Fibroblast of lung (primary cell): Measurements from ENCODE around the gene MIEF1. TPM values are rescaled to one million over a fixed set of nuclear protein-coding genes. Genes with fewer than 3 reads are reported as not detected.

Experiments used
- DNase-seq, 2 donors: peaks; one replicate each; pipeline versions ENCODE4 v3.0.0 to v3.0.0-alpha.2; 2010; ENCODE audit warnings: low read depth in 2 of 2
- H2AFZ ChIP-seq: 2 replicates; pipeline ENCODE4 v1.5.1; 2012; ENCODE audit warnings: low read length, control low read depth, inconsistent platforms
- H3K27ac ChIP-seq: 2 replicates; pipeline ENCODE4 v1.5.1; 2011; ENCODE audit warnings: low read length, control low read depth; ENCODE audit not compliant: insufficient read depth
- H3K27me3 ChIP-seq: 2 replicates; pipeline ENCODE4 v1.5.1; 2011; ENCODE audit warnings: mild to moderate bottlenecking, low read length; ENCODE audit not compliant: control insufficient read depth, insufficient read depth
- H3K36me3 ChIP-seq: 2 replicates; pipeline ENCODE4 v1.5.1; 2011; ENCODE audit warnings: low read length; ENCODE audit not compliant: control insufficient read depth, insufficient read depth
- H3K4me1 ChIP-seq: 2 replicates; pipeline ENCODE4 v1.5.1; 2011; ENCODE audit warnings: low read length; ENCODE audit not compliant: control insufficient read depth, insufficient read depth; ENCODE audit errors: extremely low read depth
- H3K4me2 ChIP-seq: 2 replicates; pipeline ENCODE4 v1.5.1; 2011; ENCODE audit warnings: low read length, control low read depth; ENCODE audit not compliant: insufficient read depth; ENCODE audit errors: extremely low read depth
- H3K4me3 ChIP-seq, 4 experiments: fragments of 200-600 bp in 1 of 4; sonication (generic) in 1 of 4; replicated peaks in 1 of 4; 2 replicates each; pipeline ENCODE4 v1.5.1; 2011 to 2016; ENCODE audit warnings: low read length in 4 of 4, low read depth in 3 of 4, mild to moderate bottlenecking in 3 of 4, control low read depth in 2 of 4, inconsistent platforms in 1 of 4, mixed read lengths in 1 of 4; ENCODE audit not compliant: insufficient read depth in 1 of 4; ENCODE audit errors: control extremely low read depth in 1 of 4
- H3K79me2 ChIP-seq: 2 replicates; pipeline ENCODE4 v1.5.1; 2012; ENCODE audit warnings: mild to moderate bottlenecking, low read length, inconsistent platforms; ENCODE audit not compliant: control insufficient read depth, insufficient read depth
- H3K9ac ChIP-seq: 2 replicates; pipeline ENCODE4 v1.5.1; 2011; ENCODE audit warnings: mild to moderate bottlenecking, low read length, control low read depth; ENCODE audit not compliant: insufficient read depth
- H3K9me3 ChIP-seq: 2 replicates; pipeline ENCODE4 v1.5.1; 2012; ENCODE audit warnings: low read depth, low read length; ENCODE audit not compliant: control insufficient read depth, insufficient read depth
- H4K20me1 ChIP-seq: 2 replicates; pipeline ENCODE4 v1.5.1; 2011; ENCODE audit warnings: low read length; ENCODE audit not compliant: control insufficient read depth, insufficient read depth; ENCODE audit errors: extremely low read depth
- EZH2 ChIP-seq: IDR thresholded peaks from 2 replicates; pipeline ENCODE4 v1.5.1; 2012; ENCODE audit warnings: low read length, control low read depth, mild to moderate bottlenecking; ENCODE audit errors: missing control alignments
- polyA plus RNA-seq, 2 donors: library from polyadenylated mRNA; depleted of rRNA in 1 of 2; stranded (reverse) in 1 of 2; unstranded in 1 of 2; fragments of >200 nt; gene quantifications; 2 replicates each; pipeline ENCODE4 v1.2.1, GENCODE V29; 2011 to 2012; ENCODE audit warnings: missing spikeins in 1 of 2
- total RNA-seq: library from RNA; depleted of rRNA; stranded (reverse); fragments of >200 nt; gene quantifications from 2 replicates; pipeline ENCODE4 v1.2.1, GENCODE V29; 2014
- TF ChIP-seq, protein P1 (sequence below), 2 donors: IDR thresholded peaks in 1 of 2; conservative IDR thresholded peaks in 1 of 2; 1 replicate in 1 of 2; 2 replicates in 1 of 2; pipeline ENCODE4 v1.5.1; 2011 to 2012; ENCODE audit warnings: low read length in 2 of 2, control low read depth in 1 of 2, inconsistent platforms in 1 of 2, low read depth in 1 of 2, mild to moderate bottlenecking in 1 of 2

MIEF1 gene
- total and polyA plus RNA-seq, 2 donors (not counting 1 experiment from before 2014, with no cell fraction given), result 16.8 to 19.0 TPM

DNA sequence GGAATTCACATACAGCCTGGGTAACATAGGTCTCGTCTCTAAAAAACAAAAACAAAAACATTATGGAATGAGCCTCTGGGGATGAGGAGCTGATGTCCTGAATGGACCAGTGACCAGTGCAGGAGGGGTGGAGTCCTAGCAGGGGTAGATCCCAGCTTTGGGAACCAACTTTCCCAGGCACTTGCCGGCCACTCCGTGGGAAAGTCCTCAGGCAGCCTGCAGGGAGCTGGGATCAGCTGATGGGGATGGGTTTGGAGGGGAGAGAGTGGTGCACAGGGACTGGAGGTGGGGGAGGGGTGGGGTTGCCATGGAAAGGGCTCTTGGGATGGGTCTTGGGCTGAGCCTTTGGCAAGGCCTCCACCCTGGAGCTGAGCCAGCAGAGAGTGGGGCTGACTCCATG lies 26.2 kb upstream of the MIEF1 start:
- Histone ChIP-seq H3K4me3 (no peak overlapping the region), H3K27me3 (no peaks in the 10 kb centered on the region), H3K36me3 (no peaks in the 10 kb centered on the region), H3K27ac (no peak overlapping the region), H3K9ac (no peak overlapping the region), H4K20me1 (no peaks in the 10 kb centered on the region), H3K4me1 (peaks cover 3% of the 10 kb centered on the region), H2AFZ (no peak overlapping the region), H3K4me2 (no peak overlapping the region), H3K79me2 (no peaks in the 10 kb centered on the region), H3K9me3 (no peaks in the 10 kb centered on the region)
- no peak for DNase-seq
- TF ChIP-seq, protein P1, sequence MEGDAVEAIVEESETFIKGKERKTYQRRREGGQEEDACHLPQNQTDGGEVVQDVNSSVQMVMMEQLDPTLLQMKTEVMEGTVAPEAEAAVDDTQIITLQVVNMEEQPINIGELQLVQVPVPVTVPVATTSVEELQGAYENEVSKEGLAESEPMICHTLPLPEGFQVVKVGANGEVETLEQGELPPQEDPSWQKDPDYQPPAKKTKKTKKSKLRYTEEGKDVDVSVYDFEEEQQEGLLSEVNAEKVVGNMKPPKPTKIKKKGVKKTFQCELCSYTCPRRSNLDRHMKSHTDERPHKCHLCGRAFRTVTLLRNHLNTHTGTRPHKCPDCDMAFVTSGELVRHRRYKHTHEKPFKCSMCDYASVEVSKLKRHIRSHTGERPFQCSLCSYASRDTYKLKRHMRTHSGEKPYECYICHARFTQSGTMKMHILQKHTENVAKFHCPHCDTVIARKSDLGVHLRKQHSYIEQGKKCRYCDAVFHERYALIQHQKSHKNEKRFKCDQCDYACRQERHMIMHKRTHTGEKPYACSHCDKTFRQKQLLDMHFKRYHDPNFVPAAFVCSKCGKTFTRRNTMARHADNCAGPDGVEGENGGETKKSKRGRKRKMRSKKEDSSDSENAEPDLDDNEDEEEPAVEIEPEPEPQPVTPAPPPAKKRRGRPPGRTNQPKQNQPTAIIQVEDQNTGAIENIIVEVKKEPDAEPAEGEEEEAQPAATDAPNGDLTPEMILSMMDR (conservative IDR thresholded peaks at IDR 0.05 in 1 of 2, IDR thresholded peaks at IDR 0.05 in 1 of 2; ENCODE audit: low read depth in 1 of 2, low read length in 2 of 2), result no peak
- TF ChIP-seq EZH2, result no peak

DNA sequence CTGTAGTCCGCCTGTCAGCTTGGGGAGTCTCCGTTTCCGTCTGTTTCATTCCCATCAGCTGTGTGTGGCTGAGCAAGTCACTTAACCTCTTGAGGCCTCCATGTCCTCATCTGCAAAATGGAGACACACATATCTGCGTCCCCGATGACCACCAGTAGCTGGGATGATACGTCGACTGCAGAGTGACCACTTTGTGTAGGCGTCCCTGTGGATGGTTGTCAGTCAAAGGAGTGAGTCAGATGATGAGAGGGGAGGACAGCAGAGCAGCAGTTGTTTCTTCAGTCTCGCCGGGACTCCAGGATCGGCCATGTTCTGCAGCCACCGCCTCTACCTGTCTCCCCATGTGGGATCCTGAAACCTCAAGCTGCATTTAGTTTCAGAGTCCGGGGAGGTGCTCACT lies 25.4 kb upstream of the MIEF1 start:
- Histone ChIP-seq H3K4me1 (peaks cover 3% of the 10 kb centered on the region), H3K27me3 (no peaks in the 10 kb centered on the region)

GRCh38 chr22:39477542-39477941 lies 24.5 kb upstream of the MIEF1 start:
- no peak for TF ChIP-seq EZH2
- TF ChIP-seq, protein P1 (conservative IDR thresholded peaks at IDR 0.05 in 1 of 2, IDR thresholded peaks at IDR 0.05 in 1 of 2; ENCODE audit: low read depth in 1 of 2, low read length in 2 of 2), result no peak
- no peak for DNase-seq

More for the DNA sequence above, 25.4 kb upstream of the MIEF1 start:
- Histone ChIP-seq H3K4me3 (no peak overlapping the region), H3K9me3 (no peaks in the 10 kb centered on the region), H3K4me2 (no peak overlapping the region), H4K20me1 (no peaks in the 10 kb centered on the region), H3K79me2 (no peaks in the 10 kb centered on the region), H2AFZ (no peak overlapping the region), H3K36me3 (no peaks in the 10 kb centered on the region), H3K9ac (no peak overlapping the region), H3K27ac (no peak overlapping the region)
- TF ChIP-seq, protein P1 (conservative IDR thresholded peaks at IDR 0.05 in 1 of 2, IDR thresholded peaks at IDR 0.05 in 1 of 2; ENCODE audit: low read depth in 1 of 2, low read length in 2 of 2), result no peak
- TF ChIP-seq EZH2, result no peak
- DNase-seq, result no peak

More at GRCh38 chr22:39477542-39477941, 24.5 kb upstream of the MIEF1 start:
- Histone ChIP-seq H3K27me3 (no peaks in the 10 kb centered on the region), H3K79me2 (no peaks in the 10 kb centered on the region), H3K27ac (no peak overlapping the region), H3K9ac (no peak overlapping the region), H3K36me3 (no peaks in the 10 kb centered on the region), H2AFZ (no peak overlapping the region), H3K4me2 (no peak overlapping the region), H4K20me1 (no peaks in the 10 kb centered on the region), H3K9me3 (no peaks in the 10 kb centered on the region), H3K4me3 (no peak overlapping the region), H3K4me1 (no peaks in the 10 kb centered on the region)
